Tibial artery (tissue), 4 donors: ENCODE data around the gene GRM7.

ENCODE experiments used
- DNase-seq, 2 donors: peaks; one replicate each; pipeline ENCODE4 v3.0.0-alpha.2; 2019
- H3K27ac ChIP-seq, 2 donors: fragments of 200-600 bp; sonication (generic) in 1 of 2; 1 replicate in 1 of 2; 2 replicates in 1 of 2; pipeline ENCODE4 v1.5.1; 2018 to 2019; ENCODE audit warnings: mild to moderate bottlenecking in 1 of 2
- H3K27me3 ChIP-seq, 2 donors: fragments of 200-600 bp; sonication (generic) in 1 of 2; one replicate each; pipeline versions ENCODE4 v1.5.1 to v1.6.0; 2016 to 2019
- H3K36me3 ChIP-seq, 3 donors: fragments of 200-600 bp; sonication (generic) in 2 of 3; one replicate each; pipeline ENCODE4 v1.5.1; 2016 to 2019; ENCODE audit warnings: mild to moderate bottlenecking in 2 of 3
- H3K4me1 ChIP-seq, 4 donors: fragments of 200-600 bp; sonication (generic) in 2 of 4; 1 replicate in 3 of 4; 2 replicates in 1 of 4; pipeline ENCODE4 v1.5.1; 2016 to 2019
- H3K4me3 ChIP-seq, 2 donors: fragments of 200-600 bp; sonication (generic) in 1 of 2; 1 replicate in 1 of 2; 2 replicates in 1 of 2; pipeline ENCODE4 v1.5.1; 2018 to 2019; ENCODE audit warnings: mild to moderate bottlenecking in 2 of 2
- H3K9me3 ChIP-seq, 3 donors: fragments of 200-600 bp; sonication (generic) in 1 of 3; one replicate each; pipeline ENCODE4 v1.5.1; 2016 to 2019
- intact Hi-C: fragments of 100-400 bp; cut with DNase I; formaldehyde crosslinking; loops from one replicate; pipeline ENCODE4 v1.15.0; 2023; ENCODE audit warnings: low total_unique reads
- TF ChIP-seq, protein P1 (sequence below), 2 experiments: fragments of 200-600 bp in 1 of 2; fragments of 450-650 bp in 1 of 2; IDR thresholded peaks; one replicate each; pipeline ENCODE4 v1.5.1; 2017 to 2019; ENCODE audit warnings: antibody characterized with exemption in 2 of 2, mild to moderate bottlenecking in 1 of 2, moderate library complexity in 1 of 2

Gene GRM7

DNA sequence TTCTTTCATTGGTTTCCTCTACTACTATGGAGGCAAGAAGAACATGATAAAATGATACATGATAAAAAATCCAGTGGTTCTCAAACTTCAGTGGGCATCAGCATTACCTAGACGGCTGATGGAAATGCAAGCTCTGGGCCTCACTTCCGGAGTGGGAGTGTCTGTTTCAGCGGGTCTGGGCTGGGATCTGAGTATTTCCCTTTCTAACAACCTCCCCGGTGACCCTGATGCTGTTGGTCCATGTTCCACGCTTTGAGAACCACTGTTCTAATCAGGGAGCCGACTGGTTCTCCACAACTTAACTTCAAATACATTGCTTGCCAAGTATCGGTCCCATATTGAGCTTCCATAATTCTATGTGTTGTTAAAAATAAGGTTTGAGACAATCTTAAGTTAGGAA is 928.4 kb downstream of the GRM7 start:
- DNase-seq: no peak
- Histone ChIP-seq H3K4me3 (no peak overlapping the region), H3K4me1 (no peaks in the 10 kb centered on the region), H3K9me3 (no peaks in the 10 kb centered on the region), H3K27me3 (no peaks in the 10 kb centered on the region), H3K36me3 (no peaks in the 10 kb centered on the region), H3K27ac (no peak overlapping the region)
- intact Hi-C loops: no loop called here
- TF ChIP-seq, protein P1, sequence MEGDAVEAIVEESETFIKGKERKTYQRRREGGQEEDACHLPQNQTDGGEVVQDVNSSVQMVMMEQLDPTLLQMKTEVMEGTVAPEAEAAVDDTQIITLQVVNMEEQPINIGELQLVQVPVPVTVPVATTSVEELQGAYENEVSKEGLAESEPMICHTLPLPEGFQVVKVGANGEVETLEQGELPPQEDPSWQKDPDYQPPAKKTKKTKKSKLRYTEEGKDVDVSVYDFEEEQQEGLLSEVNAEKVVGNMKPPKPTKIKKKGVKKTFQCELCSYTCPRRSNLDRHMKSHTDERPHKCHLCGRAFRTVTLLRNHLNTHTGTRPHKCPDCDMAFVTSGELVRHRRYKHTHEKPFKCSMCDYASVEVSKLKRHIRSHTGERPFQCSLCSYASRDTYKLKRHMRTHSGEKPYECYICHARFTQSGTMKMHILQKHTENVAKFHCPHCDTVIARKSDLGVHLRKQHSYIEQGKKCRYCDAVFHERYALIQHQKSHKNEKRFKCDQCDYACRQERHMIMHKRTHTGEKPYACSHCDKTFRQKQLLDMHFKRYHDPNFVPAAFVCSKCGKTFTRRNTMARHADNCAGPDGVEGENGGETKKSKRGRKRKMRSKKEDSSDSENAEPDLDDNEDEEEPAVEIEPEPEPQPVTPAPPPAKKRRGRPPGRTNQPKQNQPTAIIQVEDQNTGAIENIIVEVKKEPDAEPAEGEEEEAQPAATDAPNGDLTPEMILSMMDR (IDR thresholded peaks at IDR 0.05): no peak

DNA sequence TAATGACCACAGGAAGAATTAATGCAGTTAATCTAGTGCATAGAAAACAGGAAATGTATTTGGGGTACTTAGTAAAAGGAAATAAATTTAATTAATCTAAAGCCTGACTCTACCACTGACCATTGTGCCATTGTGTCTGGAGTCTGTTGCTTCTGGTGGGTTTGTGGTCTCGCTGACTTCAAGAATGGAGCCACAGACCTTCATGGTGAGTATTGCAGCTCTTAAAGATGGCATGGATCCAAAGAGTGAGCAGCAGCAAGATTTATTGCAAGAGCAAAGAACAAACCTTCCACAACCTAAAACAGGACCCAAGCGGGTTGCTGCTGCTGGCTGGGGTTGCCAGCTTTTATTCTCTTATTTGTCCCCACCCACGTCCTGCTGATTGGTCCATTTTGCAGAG is 929.2 kb downstream of the GRM7 start:
- H3K4me3 ChIP-seq: no peak overlapping the region
- intact Hi-C loops: no loop called here
- no peak overlapping the region for H3K27ac ChIP-seq
- DNase-seq: no peak
- H3K36me3 ChIP-seq: no peaks in the 10 kb centered on the region
- no peaks in the 10 kb centered on the region for H3K27me3 ChIP-seq
- H3K4me1 ChIP-seq: no peaks in the 10 kb centered on the region
- no peaks in the 10 kb centered on the region for H3K9me3 ChIP-seq
- TF ChIP-seq, protein P1 (IDR thresholded peaks at IDR 0.05): no peak
